Smooth muscle cell of the umbilical artery (primary cell): ENCODE measurements around the gene TRIM74. TPM values are rescaled to one million over a fixed set of nuclear protein-coding genes. Genes with fewer than 3 reads are reported as not detected.

Experiments
- total RNA-seq: library from RNA; depleted of rRNA; stranded (reverse); fragments of >200 nt; gene quantifications from 2 replicates; pipeline ENCODE4 v1.2.3, GENCODE V29; 2014

Gene TRIM74
- total RNA-seq: not detected in 2 replicates

DNA sequence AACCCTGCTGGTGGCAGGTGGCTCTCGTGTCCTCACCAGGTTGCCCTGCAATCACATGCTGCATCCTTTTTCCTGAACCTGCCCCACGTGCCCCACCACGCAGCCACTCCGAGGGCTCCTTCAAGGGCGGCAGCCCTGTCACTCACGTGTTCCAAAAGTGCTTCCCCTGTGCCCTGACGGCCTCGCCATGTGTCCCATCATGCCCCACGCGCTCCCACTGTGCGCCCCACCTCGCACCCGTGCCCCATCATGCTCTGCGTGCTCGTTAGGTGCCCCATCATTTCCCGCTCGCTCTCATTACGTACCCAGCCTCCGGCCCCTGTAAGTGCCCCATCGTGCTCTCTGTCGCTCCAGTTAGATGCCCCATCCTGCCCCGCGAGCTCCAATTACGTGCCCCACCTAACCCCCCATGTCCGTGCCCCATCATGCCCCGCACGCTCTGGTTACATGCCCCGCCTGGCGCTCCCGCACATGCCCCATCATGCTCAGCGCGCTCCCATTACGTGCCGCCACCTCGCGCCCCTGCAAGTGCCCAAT, at the start of gene TRIM74:
Gene TRIM74 (minus strand): TSS at position 487 of the 537 bp plus-strand sequence. CDS start 3,309 bp downstream, outside the sequence.

DNA sequence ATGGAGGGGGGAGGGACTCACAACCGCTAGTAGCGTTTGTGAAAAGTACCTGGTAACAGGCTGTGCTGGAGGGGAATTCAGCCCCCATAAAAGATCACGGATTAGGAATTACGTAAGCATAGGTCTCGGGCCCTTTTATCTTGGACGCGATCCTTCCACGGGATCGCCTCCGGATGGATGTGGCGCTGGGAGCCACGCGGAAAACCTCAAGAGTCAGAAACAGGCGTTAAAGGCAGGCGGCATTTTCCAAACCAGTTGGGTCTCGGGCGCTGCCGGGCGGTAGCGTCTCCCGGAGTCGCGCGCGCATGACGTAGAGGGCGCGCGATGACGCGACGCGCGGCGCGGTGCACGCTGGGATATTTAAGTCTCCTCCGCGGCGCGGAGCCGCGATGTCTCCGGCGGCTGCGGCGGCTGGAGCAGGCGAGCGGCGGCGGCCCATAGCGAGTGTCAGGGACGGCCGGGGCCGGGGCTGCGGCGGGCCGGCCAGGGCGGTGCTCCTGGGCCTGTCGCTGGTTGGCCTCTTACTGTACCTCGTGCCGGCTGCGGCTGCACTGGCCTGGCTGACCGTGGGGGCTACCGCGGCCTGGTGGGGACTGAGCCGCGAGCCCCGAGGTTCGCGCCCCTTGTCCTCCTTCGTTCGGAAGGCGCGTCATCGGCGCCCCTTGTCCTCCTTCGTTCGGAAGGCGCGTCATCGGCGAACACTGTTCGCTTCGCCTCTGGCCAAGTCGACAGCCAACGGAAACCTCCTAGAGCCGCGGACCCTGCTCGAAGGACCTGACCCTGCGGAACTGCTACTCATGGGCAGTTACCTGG, 44.3 kb downstream of the TRIM74 start, which contains the start of gene POM121:
Gene POM121 (plus strand): TSS at position 363 of the 813 bp plus-strand sequence. CDS start 27 bp downstream, at position 390.

Other genes starting within 250 kb of the TRIM74 start
- gene TYW1B, start 141.3 kb downstream of the TRIM74 start, total RNA-seq: 4.5 and 5.1 TPM in 2 replicates
- gene POM121, start 44.4 kb downstream of the TRIM74 start, total RNA-seq: 6.2 and 13.2 TPM in 2 replicates
- not detected in 2 replicates for gene SPDYE8, start 60.3 kb upstream of the TRIM74 start, total RNA-seq
- not detected in 2 replicates for gene SPDYE11, start 88.4 kb upstream of the TRIM74 start, total RNA-seq
- not detected in 2 replicates for gene SPDYE9, start 116.6 kb upstream of the TRIM74 start, total RNA-seq